K562 (cell line): ENCODE data around the gene ZNF558. TPM values are rescaled to one million over a fixed set of nuclear protein-coding genes. Genes with fewer than 3 reads are reported as not detected.

Experiments
- ATF1 ChIP-seq, 2 experiments: fragments of 450-650 bp in 1 of 2; IDR thresholded peaks; 2 replicates each; pipeline ENCODE4 v1.6.1; 2016; ENCODE audit warnings: missing compliant biosample characterization in 1 of 2, missing genetic modification characterization in 1 of 2
- FOXM1 ChIP-seq, 2 experiments: fragments of 450-650 bp in 1 of 2; sonication (generic) in 1 of 2; formaldehyde crosslinking in 1 of 2; IDR thresholded peaks; 2 replicates each; pipeline versions ENCODE4 v1.6.1 to v1.9.0; 2017 to 2022; ENCODE audit warnings: low read depth in 2 of 2, mild to moderate bottlenecking in 2 of 2, missing genetic modification reagents in 1 of 2, moderate library complexity in 1 of 2
- KDM4B ChIP-seq, 2 experiments: fragments of 450-650 bp in 1 of 2; sonication (generic) in 1 of 2; IDR thresholded peaks; 2 replicates each; pipeline ENCODE4 v1.6.1; 2016 to 2017; ENCODE audit warnings: borderline replicate concordance in 2 of 2, antibody characterized with exemption in 1 of 2, low read depth in 1 of 2, mild to moderate bottlenecking in 1 of 2
- MEF2A ChIP-seq: IDR thresholded peaks from 2 replicates; pipeline ENCODE4 v1.6.1; 2011; ENCODE audit warnings: low read depth, mild to moderate bottlenecking, low read length, moderate library complexity; ENCODE audit not compliant: control insufficient read depth
- POLR3G ChIP-seq: IDR thresholded peaks from 2 replicates; pipeline ENCODE4 v1.6.1; 2011; ENCODE audit not compliant: insufficient read length, insufficient replicate concordance; ENCODE audit errors: extremely low read depth
- TOE1 ChIP-seq, 2 experiments: fragments of 450-650 bp in 1 of 2; sonication (generic) in 1 of 2; formaldehyde crosslinking in 1 of 2; IDR thresholded peaks; 2 replicates each; pipeline versions ENCODE4 v1.7.1 to v1.8.0; 2016 to 2022; ENCODE audit warnings: borderline replicate concordance in 2 of 2, mild to moderate bottlenecking in 2 of 2, antibody characterized with exemption in 1 of 2, inconsistent platforms in 1 of 2, low read depth in 1 of 2, missing genetic modification reagents in 1 of 2, moderate library complexity in 1 of 2
- ZBTB8A ChIP-seq: fragments of 450-650 bp; IDR thresholded peaks from 2 replicates; pipeline ENCODE4 v1.6.1; 2018; ENCODE audit warnings: mild to moderate bottlenecking, moderate library complexity; ENCODE audit not compliant: partially characterized antibody
- ZNF165 ChIP-seq: fragments of 250-450 bp; sonication (Bioruptor Pico); IDR thresholded peaks from 2 replicates; pipeline ENCODE4 v1.4.0; 2020; ENCODE audit warnings: borderline replicate concordance
- ZNF197 ChIP-seq: fragments of 200-800 bp; sonication (Bioruptor generic); IDR thresholded peaks from 2 replicates; pipeline ENCODE4 v1.6.1; 2016; ENCODE audit warnings: low read depth, missing genetic modification characterization, missing compliant biosample characterization
- polyA plus RNA-seq, 8 experiments: library from polyadenylated mRNA; depleted of rRNA in 4 of 8; stranded (reverse) in 5 of 8; unstranded in 3 of 8; fragments of >200 nt; fragmentation: Nextera tagmentation in 2 of 8; fragmentation: Illumina TruSeq in 1 of 8; extraction: Ambion mirVana in 2 of 8; extraction: Trizol in 1 of 8; gene quantifications; 2 replicates each; pipeline versions ENCODE4 v1.2.1 to v1.2.3, GENCODE V29; 2011 to 2014; ENCODE audit warnings: inconsistent platforms in 1 of 8, missing spikeins in 1 of 8
- total RNA-seq, 7 experiments: library from RNA; depleted of rRNA in 6 of 7; stranded (reverse); fragments of >200 nt in 6 of 7; fragmentation: Illumina TruSeq in 2 of 7; extraction: Trizol in 2 of 7; gene quantifications; 2 replicates each; pipeline versions ENCODE4 v1.2.1 to v1.2.3, GENCODE V29; 2011 to 2021; ENCODE audit warnings: low replicate concordance in 1 of 7
- TF ChIP-seq, protein P1 (sequence below): fragments of 250-450 bp; sonication (Bioruptor Pico); IDR thresholded peaks from 2 replicates; pipeline ENCODE4 v1.4.0; 2020; ENCODE audit warnings: mild to moderate bottlenecking, moderate library complexity, borderline replicate concordance
- TF ChIP-seq, protein P2 (sequence below): fragments of 250-450 bp; sonication (Bioruptor Pico); IDR thresholded peaks from 2 replicates; pipeline ENCODE4 v1.5.0; 2021; ENCODE audit warnings: mild to moderate bottlenecking, borderline replicate concordance
- TF ChIP-seq, protein P3 (sequence below): sonication (generic); formaldehyde crosslinking; IDR thresholded peaks from 2 replicates; pipeline ENCODE4 v1.8.1; 2023; ENCODE audit warnings: mild to moderate bottlenecking, missing genetic modification reagents
- TF ChIP-seq, protein P4 (sequence below): IDR thresholded peaks from 2 replicates; pipeline ENCODE4 v1.6.1; 2016; ENCODE audit warnings: missing genetic modification characterization, missing compliant biosample characterization
- TF ChIP-seq, protein P5 (sequence below), 2 experiments: fragments of 450-650 bp in 1 of 2; sonication (generic) in 1 of 2; formaldehyde crosslinking in 1 of 2; IDR thresholded peaks in 1 of 2; conservative IDR thresholded peaks in 1 of 2; 2 replicates each; pipeline versions ENCODE4 v1.6.1 to v1.8.1; 2016 to 2023; ENCODE audit warnings: mild to moderate bottlenecking in 2 of 2, moderate library complexity in 2 of 2, inconsistent platforms in 1 of 2, missing genetic modification reagents in 1 of 2

ZNF558 gene
- total and polyA plus RNA-seq, 9 of the 15 experiments (the other 6 are each of a cell fraction or from before 2014, with no cell fraction given) = 5.4 to 47.6 (median 21.2) TPM

DNA sequence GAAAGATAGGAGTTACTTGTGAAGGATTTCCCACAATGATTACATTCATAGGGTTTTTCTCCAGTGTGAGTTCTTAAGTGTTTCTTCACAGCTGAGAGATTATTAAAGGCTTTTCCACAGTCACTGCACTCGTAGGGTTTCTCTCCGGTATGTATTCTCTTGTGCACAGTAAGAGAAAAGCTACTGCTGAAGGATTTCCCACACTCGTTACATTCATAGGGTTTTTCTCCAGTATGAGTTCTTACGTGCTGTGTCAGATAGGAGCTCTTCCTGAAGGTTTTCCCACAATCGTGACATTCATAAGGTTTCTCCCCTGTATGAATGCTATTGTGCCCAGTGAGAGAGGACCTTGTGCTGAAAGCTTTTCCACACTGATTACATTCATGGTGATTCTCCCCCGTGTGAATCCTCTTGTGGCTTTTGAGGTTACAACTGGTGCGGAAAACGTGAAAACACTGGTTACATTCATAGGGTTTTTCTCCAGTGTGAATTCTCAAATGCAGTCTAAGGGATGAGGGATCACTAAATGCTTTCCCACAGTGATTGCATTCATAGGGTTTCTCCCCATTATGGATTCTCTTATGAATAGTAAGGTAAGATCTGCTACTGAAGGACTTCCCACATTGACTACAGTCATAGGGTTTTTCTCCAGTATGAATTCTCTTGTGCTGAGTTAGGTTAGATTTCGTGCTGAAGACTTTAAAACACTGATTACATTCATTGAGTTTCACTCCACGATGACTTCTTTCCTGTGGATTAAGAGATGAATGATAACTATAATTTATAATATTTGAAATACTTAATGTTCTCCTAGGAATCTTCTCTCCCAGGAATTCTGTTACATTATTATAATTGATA, 20.6 kb downstream of the ZNF558 start (continued):
- TF ChIP-seq, protein P1, sequence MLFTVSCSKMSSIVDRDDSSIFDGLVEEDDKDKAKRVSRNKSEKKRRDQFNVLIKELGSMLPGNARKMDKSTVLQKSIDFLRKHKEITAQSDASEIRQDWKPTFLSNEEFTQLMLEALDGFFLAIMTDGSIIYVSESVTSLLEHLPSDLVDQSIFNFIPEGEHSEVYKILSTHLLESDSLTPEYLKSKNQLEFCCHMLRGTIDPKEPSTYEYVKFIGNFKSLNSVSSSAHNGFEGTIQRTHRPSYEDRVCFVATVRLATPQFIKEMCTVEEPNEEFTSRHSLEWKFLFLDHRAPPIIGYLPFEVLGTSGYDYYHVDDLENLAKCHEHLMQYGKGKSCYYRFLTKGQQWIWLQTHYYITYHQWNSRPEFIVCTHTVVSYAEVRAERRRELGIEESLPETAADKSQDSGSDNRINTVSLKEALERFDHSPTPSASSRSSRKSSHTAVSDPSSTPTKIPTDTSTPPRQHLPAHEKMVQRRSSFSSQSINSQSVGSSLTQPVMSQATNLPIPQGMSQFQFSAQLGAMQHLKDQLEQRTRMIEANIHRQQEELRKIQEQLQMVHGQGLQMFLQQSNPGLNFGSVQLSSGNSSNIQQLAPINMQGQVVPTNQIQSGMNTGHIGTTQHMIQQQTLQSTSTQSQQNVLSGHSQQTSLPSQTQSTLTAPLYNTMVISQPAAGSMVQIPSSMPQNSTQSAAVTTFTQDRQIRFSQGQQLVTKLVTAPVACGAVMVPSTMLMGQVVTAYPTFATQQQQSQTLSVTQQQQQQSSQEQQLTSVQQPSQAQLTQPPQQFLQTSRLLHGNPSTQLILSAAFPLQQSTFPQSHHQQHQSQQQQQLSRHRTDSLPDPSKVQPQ (CRISPR knock-in tag) = no peak
- TF ChIP-seq MEF2A (no peak), ZNF165 (CRISPR knock-in tag) (no peak), ZNF197 (CRISPR knock-in tag) (no peak), FOXM1 (IDR thresholded peaks at IDR 0.05; ENCODE audit: low read depth) (no peak), FOXM1 (CRISPR knock-in tag; IDR thresholded peaks at IDR 0.05; ENCODE audit: low read depth) (no peak), TOE1 (IDR thresholded peaks at IDR 0.05; ENCODE audit: borderline replicate concordance) (no peak), TOE1 (CRISPR knock-in tag; IDR thresholded peaks at IDR 0.05; ENCODE audit: borderline replicate concordance, low read depth) (no peak), KDM4B (IDR thresholded peaks at IDR 0.05; ENCODE audit: borderline replicate concordance in 2 of 2, low read depth in 1 of 2) (no peak), POLR3G (no peak), ZBTB8A (no peak), ATF1 (CRISPR knock-in tag; IDR thresholded peaks at IDR 0.05) (no peak), ATF1 (tag; IDR thresholded peaks at IDR 0.05) (no peak)
- TF ChIP-seq, protein P2, sequence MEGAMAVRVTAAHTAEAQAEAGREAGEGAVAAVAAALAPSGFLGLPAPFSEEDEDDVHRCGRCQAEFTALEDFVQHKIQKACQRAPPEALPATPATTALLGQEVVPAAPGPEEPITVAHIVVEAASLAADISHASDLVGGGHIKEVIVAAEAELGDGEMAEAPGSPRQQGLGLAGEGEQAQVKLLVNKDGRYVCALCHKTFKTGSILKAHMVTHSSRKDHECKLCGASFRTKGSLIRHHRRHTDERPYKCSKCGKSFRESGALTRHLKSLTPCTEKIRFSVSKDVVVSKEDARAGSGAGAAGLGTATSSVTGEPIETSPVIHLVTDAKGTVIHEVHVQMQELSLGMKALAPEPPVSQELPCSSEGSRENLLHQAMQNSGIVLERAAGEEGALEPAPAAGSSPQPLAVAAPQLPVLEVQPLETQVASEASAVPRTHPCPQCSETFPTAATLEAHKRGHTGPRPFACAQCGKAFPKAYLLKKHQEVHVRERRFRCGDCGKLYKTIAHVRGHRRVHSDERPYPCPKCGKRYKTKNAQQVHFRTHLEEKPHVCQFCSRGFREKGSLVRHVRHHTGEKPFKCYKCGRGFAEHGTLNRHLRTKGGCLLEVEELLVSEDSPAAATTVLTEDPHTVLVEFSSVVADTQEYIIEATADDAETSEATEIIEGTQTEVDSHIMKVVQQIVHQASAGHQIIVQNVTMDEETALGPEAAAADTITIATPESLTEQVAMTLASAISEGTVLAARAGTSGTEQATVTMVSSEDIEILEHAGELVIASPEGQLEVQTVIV (CRISPR knock-in tag) = no peak
- TF ChIP-seq, protein P3, sequence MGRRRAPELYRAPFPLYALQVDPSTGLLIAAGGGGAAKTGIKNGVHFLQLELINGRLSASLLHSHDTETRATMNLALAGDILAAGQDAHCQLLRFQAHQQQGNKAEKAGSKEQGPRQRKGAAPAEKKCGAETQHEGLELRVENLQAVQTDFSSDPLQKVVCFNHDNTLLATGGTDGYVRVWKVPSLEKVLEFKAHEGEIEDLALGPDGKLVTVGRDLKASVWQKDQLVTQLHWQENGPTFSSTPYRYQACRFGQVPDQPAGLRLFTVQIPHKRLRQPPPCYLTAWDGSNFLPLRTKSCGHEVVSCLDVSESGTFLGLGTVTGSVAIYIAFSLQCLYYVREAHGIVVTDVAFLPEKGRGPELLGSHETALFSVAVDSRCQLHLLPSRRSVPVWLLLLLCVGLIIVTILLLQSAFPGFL (CRISPR knock-in tag) = no peak
- TF ChIP-seq, protein P4, sequence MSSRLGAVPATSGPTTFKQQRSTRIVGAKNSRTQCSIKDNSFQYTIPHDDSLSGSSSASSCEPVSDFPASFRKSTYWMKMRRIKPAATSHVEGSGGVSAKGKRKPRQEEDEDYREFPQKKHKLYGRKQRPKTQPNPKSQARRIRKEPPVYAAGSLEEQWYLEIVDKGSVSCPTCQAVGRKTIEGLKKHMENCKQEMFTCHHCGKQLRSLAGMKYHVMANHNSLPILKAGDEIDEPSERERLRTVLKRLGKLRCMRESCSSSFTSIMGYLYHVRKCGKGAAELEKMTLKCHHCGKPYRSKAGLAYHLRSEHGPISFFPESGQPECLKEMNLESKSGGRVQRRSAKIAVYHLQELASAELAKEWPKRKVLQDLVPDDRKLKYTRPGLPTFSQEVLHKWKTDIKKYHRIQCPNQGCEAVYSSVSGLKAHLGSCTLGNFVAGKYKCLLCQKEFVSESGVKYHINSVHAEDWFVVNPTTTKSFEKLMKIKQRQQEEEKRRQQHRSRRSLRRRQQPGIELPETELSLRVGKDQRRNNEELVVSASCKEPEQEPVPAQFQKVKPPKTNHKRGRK (tag) = no peak
- TF ChIP-seq, protein P5, sequence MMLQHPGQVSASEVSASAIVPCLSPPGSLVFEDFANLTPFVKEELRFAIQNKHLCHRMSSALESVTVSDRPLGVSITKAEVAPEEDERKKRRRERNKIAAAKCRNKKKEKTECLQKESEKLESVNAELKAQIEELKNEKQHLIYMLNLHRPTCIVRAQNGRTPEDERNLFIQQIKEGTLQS (IDR thresholded peaks at IDR 0.05) = no peak
- TF ChIP-seq, protein P5 (CRISPR knock-in tag; conservative IDR thresholded peaks at IDR 0.05) = no peak
